Measurements from ENCODE around the gene SPIRE2.

DNA sequence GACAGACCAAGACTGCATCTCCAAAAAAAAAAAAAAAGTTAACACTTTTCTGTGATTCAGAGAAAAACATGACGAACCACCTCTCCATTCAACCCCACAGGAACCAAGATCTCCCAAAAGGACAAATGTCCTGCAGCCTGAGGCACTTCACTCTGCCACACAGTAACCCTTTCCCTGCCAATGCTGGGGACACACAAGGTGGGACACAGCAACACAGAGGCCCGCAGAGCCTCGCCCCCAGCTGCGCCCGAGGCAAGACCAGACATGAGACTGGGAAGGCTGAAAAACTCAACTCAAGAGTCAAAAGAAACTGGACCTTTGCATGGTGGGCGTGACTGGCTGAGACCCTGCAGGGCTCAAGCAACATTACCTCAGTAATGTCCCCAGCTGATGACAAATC is 45.8 kb upstream of the SPIRE2 start:
- TF ChIP-seq, protein P1, sequence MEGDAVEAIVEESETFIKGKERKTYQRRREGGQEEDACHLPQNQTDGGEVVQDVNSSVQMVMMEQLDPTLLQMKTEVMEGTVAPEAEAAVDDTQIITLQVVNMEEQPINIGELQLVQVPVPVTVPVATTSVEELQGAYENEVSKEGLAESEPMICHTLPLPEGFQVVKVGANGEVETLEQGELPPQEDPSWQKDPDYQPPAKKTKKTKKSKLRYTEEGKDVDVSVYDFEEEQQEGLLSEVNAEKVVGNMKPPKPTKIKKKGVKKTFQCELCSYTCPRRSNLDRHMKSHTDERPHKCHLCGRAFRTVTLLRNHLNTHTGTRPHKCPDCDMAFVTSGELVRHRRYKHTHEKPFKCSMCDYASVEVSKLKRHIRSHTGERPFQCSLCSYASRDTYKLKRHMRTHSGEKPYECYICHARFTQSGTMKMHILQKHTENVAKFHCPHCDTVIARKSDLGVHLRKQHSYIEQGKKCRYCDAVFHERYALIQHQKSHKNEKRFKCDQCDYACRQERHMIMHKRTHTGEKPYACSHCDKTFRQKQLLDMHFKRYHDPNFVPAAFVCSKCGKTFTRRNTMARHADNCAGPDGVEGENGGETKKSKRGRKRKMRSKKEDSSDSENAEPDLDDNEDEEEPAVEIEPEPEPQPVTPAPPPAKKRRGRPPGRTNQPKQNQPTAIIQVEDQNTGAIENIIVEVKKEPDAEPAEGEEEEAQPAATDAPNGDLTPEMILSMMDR (IDR thresholded peaks at IDR 0.05): no peak
- TF ChIP-seq POLR2A (IDR thresholded peaks at IDR 0.05): no peak
